ENCODE measurements around the gene CACNA2D1. TPM values are rescaled to one million over a fixed set of nuclear protein-coding genes. Genes with fewer than 3 reads are reported as not detected.

CACNA2D1 gene
- total and polyA plus RNA-seq, 2 donors (not counting 1 experiment from before 2014, with no cell fraction given) = 31.7 to 64.4 TPM

DNA sequence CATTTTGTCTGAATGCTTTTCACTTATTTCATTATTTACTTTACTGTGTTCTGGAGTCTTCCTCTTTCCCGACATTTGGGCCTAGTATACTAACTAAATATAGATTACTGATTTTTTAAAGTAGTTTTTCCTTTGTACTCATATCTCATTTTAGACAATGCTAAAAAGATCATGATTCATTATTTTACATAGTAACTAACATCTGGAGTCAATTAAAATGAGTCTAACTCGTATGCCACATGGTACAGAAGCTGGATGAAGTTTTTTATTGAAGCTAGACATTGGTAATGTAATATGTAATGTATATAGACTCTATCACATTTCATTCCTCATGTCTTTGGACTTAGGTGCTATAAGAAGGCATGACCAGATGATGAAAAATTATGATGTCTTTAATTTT, 517.4 kb downstream of the CACNA2D1 start:
- H3K4me2 ChIP-seq (ENCODE audit: extremely low read depth, insufficient read depth, low read length) = no peak overlapping the region
- DNase-seq (ENCODE audit: low read depth in 2 of 2) = peak; percentile 33
- no peak overlapping the region for H2AFZ ChIP-seq (ENCODE audit: low read length)
- no peak overlapping the region for H3K27ac ChIP-seq (ENCODE audit: insufficient read depth, low read length)
- no peaks in the 10 kb centered on the region for H4K20me1 ChIP-seq (ENCODE audit: control insufficient read depth, extremely low read depth, insufficient read depth, low read length)
- H3K36me3 ChIP-seq (ENCODE audit: control insufficient read depth, insufficient read depth, low read length) = no peaks in the 10 kb centered on the region
- no peak for TF ChIP-seq EZH2 (IDR thresholded peaks at IDR 0.05; ENCODE audit: low read length, missing control alignments)
- TF ChIP-seq, protein P1, sequence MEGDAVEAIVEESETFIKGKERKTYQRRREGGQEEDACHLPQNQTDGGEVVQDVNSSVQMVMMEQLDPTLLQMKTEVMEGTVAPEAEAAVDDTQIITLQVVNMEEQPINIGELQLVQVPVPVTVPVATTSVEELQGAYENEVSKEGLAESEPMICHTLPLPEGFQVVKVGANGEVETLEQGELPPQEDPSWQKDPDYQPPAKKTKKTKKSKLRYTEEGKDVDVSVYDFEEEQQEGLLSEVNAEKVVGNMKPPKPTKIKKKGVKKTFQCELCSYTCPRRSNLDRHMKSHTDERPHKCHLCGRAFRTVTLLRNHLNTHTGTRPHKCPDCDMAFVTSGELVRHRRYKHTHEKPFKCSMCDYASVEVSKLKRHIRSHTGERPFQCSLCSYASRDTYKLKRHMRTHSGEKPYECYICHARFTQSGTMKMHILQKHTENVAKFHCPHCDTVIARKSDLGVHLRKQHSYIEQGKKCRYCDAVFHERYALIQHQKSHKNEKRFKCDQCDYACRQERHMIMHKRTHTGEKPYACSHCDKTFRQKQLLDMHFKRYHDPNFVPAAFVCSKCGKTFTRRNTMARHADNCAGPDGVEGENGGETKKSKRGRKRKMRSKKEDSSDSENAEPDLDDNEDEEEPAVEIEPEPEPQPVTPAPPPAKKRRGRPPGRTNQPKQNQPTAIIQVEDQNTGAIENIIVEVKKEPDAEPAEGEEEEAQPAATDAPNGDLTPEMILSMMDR (conservative IDR thresholded peaks at IDR 0.05 in 1 of 2, IDR thresholded peaks at IDR 0.05 in 1 of 2; ENCODE audit: low read depth in 1 of 2, low read length in 2 of 2) = no peak
- H3K9me3 ChIP-seq (ENCODE audit: control insufficient read depth, insufficient read depth, low read depth, low read length) = no peaks in the 10 kb centered on the region
- H3K4me1 ChIP-seq (ENCODE audit: control insufficient read depth, extremely low read depth, insufficient read depth, low read length) = peaks cover 3% of the 10 kb centered on the region
- H3K79me2 ChIP-seq (ENCODE audit: control insufficient read depth, insufficient read depth, low read length) = no peaks in the 10 kb centered on the region
- H3K9ac ChIP-seq (ENCODE audit: insufficient read depth, low read length) = no peak overlapping the region
- no peak overlapping the region for H3K4me3 ChIP-seq (replicated peaks in 1 of 4; ENCODE audit: control extremely low read depth in 1 of 4, insufficient read depth in 1 of 4, low read depth in 3 of 4, low read length in 4 of 4)
- no peaks in the 10 kb centered on the region for H3K27me3 ChIP-seq (ENCODE audit: control insufficient read depth, insufficient read depth, low read length)

DNA sequence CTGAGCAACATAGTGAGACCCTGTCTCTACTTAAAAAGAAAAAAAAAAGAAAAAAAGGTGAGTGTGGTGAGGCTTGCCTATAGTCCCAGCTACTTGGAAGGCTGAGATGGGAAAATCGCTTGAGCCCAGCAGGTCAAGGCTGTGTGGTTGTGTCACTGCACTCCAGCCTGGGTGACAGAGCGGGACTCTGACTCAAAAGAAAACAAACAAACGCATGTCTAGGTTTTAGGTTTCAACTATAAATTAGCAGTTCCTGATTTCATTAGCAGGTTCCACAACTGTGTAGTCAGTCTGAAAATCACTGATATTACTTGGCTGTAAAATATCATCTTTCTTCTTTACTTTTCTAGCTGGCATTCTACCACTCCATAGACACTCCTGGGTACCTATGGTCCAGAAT, 518.0 kb downstream of the CACNA2D1 start:
- H3K9me3 ChIP-seq (ENCODE audit: control insufficient read depth, insufficient read depth, low read depth, low read length) = no peaks in the 10 kb centered on the region
- H3K27ac ChIP-seq (ENCODE audit: insufficient read depth, low read length) = no peak overlapping the region
- H3K36me3 ChIP-seq (ENCODE audit: control insufficient read depth, insufficient read depth, low read length) = no peaks in the 10 kb centered on the region
- H2AFZ ChIP-seq (ENCODE audit: low read length) = no peak overlapping the region
- no peaks in the 10 kb centered on the region for H4K20me1 ChIP-seq (ENCODE audit: control insufficient read depth, extremely low read depth, insufficient read depth, low read length)
- TF ChIP-seq, protein P1 (conservative IDR thresholded peaks at IDR 0.05 in 1 of 2, IDR thresholded peaks at IDR 0.05 in 1 of 2; ENCODE audit: low read depth in 1 of 2, low read length in 2 of 2) = no peak
- no peak for TF ChIP-seq EZH2 (IDR thresholded peaks at IDR 0.05; ENCODE audit: low read length, missing control alignments)
- no peak overlapping the region for H3K4me2 ChIP-seq (ENCODE audit: extremely low read depth, insufficient read depth, low read length)
- H3K4me1 ChIP-seq (ENCODE audit: control insufficient read depth, extremely low read depth, insufficient read depth, low read length) = peaks cover 3% of the 10 kb centered on the region
- DNase-seq (ENCODE audit: low read depth in 2 of 2) = no peak
- no peak overlapping the region for H3K9ac ChIP-seq (ENCODE audit: insufficient read depth, low read length)
- H3K4me3 ChIP-seq (replicated peaks in 1 of 4; ENCODE audit: control extremely low read depth in 1 of 4, insufficient read depth in 1 of 4, low read depth in 3 of 4, low read length in 4 of 4) = no peak overlapping the region
- no peaks in the 10 kb centered on the region for H3K27me3 ChIP-seq (ENCODE audit: control insufficient read depth, insufficient read depth, low read length)
- no peaks in the 10 kb centered on the region for H3K79me2 ChIP-seq (ENCODE audit: control insufficient read depth, insufficient read depth, low read length)

DNA sequence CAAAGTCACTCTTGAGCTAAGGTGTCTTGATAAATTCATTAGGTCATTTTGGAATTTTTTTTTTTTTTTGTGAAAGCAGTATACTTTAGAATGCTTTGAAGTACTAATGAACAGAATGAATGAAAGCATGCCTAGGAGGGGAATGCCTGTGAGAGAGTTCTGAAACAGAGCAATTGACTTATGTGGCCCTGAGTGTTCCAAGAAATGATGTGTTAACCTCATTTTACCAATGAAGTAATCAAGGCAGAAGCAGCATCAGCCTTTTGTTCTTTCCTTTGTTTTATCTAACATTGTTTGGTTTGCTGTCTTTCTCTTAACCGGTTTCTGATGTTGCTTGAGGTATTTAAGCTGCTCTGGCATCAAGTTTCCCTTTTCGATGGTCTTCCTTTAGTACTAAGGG, 519.1 kb downstream of the CACNA2D1 start:
- H3K27ac ChIP-seq (ENCODE audit: insufficient read depth, low read length) = no peak overlapping the region
- no peaks in the 10 kb centered on the region for H3K9me3 ChIP-seq (ENCODE audit: control insufficient read depth, insufficient read depth, low read depth, low read length)
- H3K4me2 ChIP-seq (ENCODE audit: extremely low read depth, insufficient read depth, low read length) = no peak overlapping the region
- DNase-seq (ENCODE audit: low read depth in 2 of 2) = no peak
- H2AFZ ChIP-seq (ENCODE audit: low read length) = no peak overlapping the region
- H3K36me3 ChIP-seq (ENCODE audit: control insufficient read depth, insufficient read depth, low read length) = no peaks in the 10 kb centered on the region
- no peaks in the 10 kb centered on the region for H3K79me2 ChIP-seq (ENCODE audit: control insufficient read depth, insufficient read depth, low read length)
- no peak for TF ChIP-seq EZH2 (IDR thresholded peaks at IDR 0.05; ENCODE audit: low read length, missing control alignments)
- H3K4me1 ChIP-seq (ENCODE audit: control insufficient read depth, extremely low read depth, insufficient read depth, low read length) = peaks cover 3% of the 10 kb centered on the region
- no peaks in the 10 kb centered on the region for H3K27me3 ChIP-seq (ENCODE audit: control insufficient read depth, insufficient read depth, low read length)
- no peaks in the 10 kb centered on the region for H4K20me1 ChIP-seq (ENCODE audit: control insufficient read depth, extremely low read depth, insufficient read depth, low read length)
- H3K4me3 ChIP-seq (replicated peaks in 1 of 4; ENCODE audit: control extremely low read depth in 1 of 4, insufficient read depth in 1 of 4, low read depth in 3 of 4, low read length in 4 of 4) = no peak overlapping the region
- no peak overlapping the region for H3K9ac ChIP-seq (ENCODE audit: insufficient read depth, low read length)

All from fibroblast of lung (primary cell).